Hepatocyte (in vitro differentiated cells): ENCODE results near the gene SIK3. TPM values are rescaled to one million over a fixed set of nuclear protein-coding genes. Genes with fewer than 3 reads are reported as not detected.
"Not testable (repeated sequence)": the region's sequence is repeated elsewhere in the genome, so short reads cannot be mapped to it uniquely, and the experiment has no call there.

ENCODE experiments used
- DNase-seq: peaks from one replicate; pipeline ENCODE4 v3.0.0-alpha.2; 2016; ENCODE audit warnings: low spot score
- H2AFZ ChIP-seq: fragments of 200-600 bp; sonication (generic); 2 replicates; pipeline ENCODE4 v1.6.0; 2016; ENCODE audit warnings: antibody characterized with exemption, mild to moderate bottlenecking
- H3K27ac ChIP-seq: fragments of 200-600 bp; sonication (generic); 2 replicates; pipeline ENCODE4 v1.5.1; 2016; ENCODE audit warnings: mild to moderate bottlenecking
- H3K27me3 ChIP-seq: fragments of 200-600 bp; sonication (generic); 2 replicates; pipeline ENCODE4 v1.6.1; 2016
- H3K36me3 ChIP-seq: fragments of 200-600 bp; sonication (generic); replicated peaks from 2 replicates; pipeline ENCODE4 v1.5.1; 2016; ENCODE audit warnings: low read depth; ENCODE audit not compliant: insufficient read depth
- H3K4me1 ChIP-seq: fragments of 200-600 bp; sonication (generic); 2 replicates; pipeline ENCODE4 v1.5.1; 2016; ENCODE audit warnings: mild to moderate bottlenecking, moderate library complexity; ENCODE audit not compliant: insufficient read depth
- H3K4me2 ChIP-seq: fragments of 200-600 bp; sonication (generic); 2 replicates; pipeline ENCODE4 v1.6.0; 2016
- H3K4me3 ChIP-seq: fragments of 200-600 bp; sonication (generic); 2 replicates; pipeline ENCODE4 v1.5.1; 2016; ENCODE audit warnings: mild to moderate bottlenecking
- H3K79me2 ChIP-seq: fragments of 200-600 bp; sonication (generic); 2 replicates; pipeline ENCODE4 v1.6.0; 2017; ENCODE audit warnings: mild to moderate bottlenecking
- H3K9me2 ChIP-seq: fragments of 200-600 bp; sonication (generic); replicated peaks from 2 replicates; pipeline ENCODE4 v1.6.0; 2017; ENCODE audit warnings: mild to moderate bottlenecking; ENCODE audit not compliant: insufficient read depth
- H3K9me3 ChIP-seq: fragments of 200-600 bp; sonication (generic); 2 replicates; pipeline ENCODE4 v1.5.1; 2016; ENCODE audit warnings: low read depth, mild to moderate bottlenecking
- H4K20me1 ChIP-seq: fragments of 200-600 bp; sonication (generic); 2 replicates; pipeline ENCODE4 v1.6.0; 2016; ENCODE audit warnings: mild to moderate bottlenecking; ENCODE audit not compliant: insufficient read depth, poor library complexity, severe bottlenecking
- CTCF ChIP-seq: fragments of 200-600 bp; sonication (generic); IDR thresholded peaks from 2 replicates; pipeline ENCODE4 v1.5.1; 2016; ENCODE audit warnings: antibody characterized with exemption, mild to moderate bottlenecking; ENCODE audit not compliant: poor library complexity
- EZH2 ChIP-seq: fragments of 200-600 bp; sonication (generic); IDR thresholded peaks from 2 replicates; pipeline ENCODE4 v1.6.1; 2016; ENCODE audit warnings: antibody characterized with exemption, mild to moderate bottlenecking, borderline replicate concordance
- EZH2phosphoT487 ChIP-seq: fragments of 200-600 bp; sonication (generic); IDR thresholded peaks from one replicate; pipeline ENCODE4 v1.6.1; 2018; ENCODE audit warnings: antibody characterized with exemption, mild to moderate bottlenecking, low read depth, moderate library complexity; ENCODE audit not compliant: unreplicated experiment, severe bottlenecking
- WGBS: methylation state at CpG from one replicate; pipeline ENCODE4 v1.1.6; 2016; ENCODE audit warnings: low lambda C conversion rate; ENCODE audit errors: missing lambda C conversion rate; 5-methylcytosine and 5-hydroxymethylcytosine counted together
- polyA plus RNA-seq: library from polyadenylated mRNA; unstranded; fragments of >200 nt; fragmentation: Nextera tagmentation; extraction: Ambion mirVana; gene quantifications from 2 replicates; pipeline ENCODE4 v1.2.1, GENCODE V29; 2016
- total RNA-seq: library from RNA; depleted of rRNA; stranded (reverse); fragments of >200 nt; gene quantifications from 2 replicates; pipeline ENCODE4 v1.2.3, GENCODE V29; 2014

Gene SIK3
- total and polyA plus RNA-seq, 2 experiments from 2014 or later = 15.8 to 17.7 TPM

- WGBS = 69% methylated on average over 1 of the region's 1 CpG
- TF ChIP-seq EZH2 = no peak
- no peak for TF ChIP-seq EZH2phosphoT487
- no peak for TF ChIP-seq CTCF
- H3K79me2 ChIP-seq = peaks cover 83% of the 10 kb centered on the region
Measured at GRCh38 chr11:117037279-117037974, 60.8 kb downstream of the SIK3 start.

GRCh38 chr11:117034901-117035300 is 63.3 kb downstream of the SIK3 start:
- Histone ChIP-seq H3K36me3 (no peaks in the 10 kb centered on the region), H3K9me3 (no peaks in the 10 kb centered on the region), H3K4me3 (no peak overlapping the region), H3K4me1 (peaks cover 9% of the 10 kb centered on the region), H3K4me2 (no peak overlapping the region), H4K20me1 (peaks cover 6% of the 10 kb centered on the region), H3K27ac (no peak overlapping the region), H2AFZ (no peak overlapping the region), H3K27me3 (no peaks in the 10 kb centered on the region), H3K79me2 (peaks cover 81% of the 10 kb centered on the region), H3K9me2 (no peaks in the 10 kb centered on the region)
- DNase-seq = no peak
- TF ChIP-seq CTCF = no peak
- no peak for TF ChIP-seq EZH2
- TF ChIP-seq EZH2phosphoT487 = no peak

More at GRCh38 chr11:117037279-117037974, 60.8 kb downstream of the SIK3 start:
- H3K4me3 ChIP-seq = no peak overlapping the region
- no peaks in the 10 kb centered on the region for H3K36me3 ChIP-seq
- H3K9me2 ChIP-seq = no peaks in the 10 kb centered on the region
- DNase-seq = no peak
- H3K27ac ChIP-seq = peak overlapping the region; percentile 3
- H3K9me3 ChIP-seq = no peaks in the 10 kb centered on the region
- no peaks in the 10 kb centered on the region for H3K27me3 ChIP-seq
- H2AFZ ChIP-seq = no peak overlapping the region
- H3K4me1 ChIP-seq = peaks cover 9% of the 10 kb centered on the region
- H4K20me1 ChIP-seq = peaks cover 10% of the 10 kb centered on the region
- H3K4me2 ChIP-seq = peak overlapping the region; percentile 5

DNA sequence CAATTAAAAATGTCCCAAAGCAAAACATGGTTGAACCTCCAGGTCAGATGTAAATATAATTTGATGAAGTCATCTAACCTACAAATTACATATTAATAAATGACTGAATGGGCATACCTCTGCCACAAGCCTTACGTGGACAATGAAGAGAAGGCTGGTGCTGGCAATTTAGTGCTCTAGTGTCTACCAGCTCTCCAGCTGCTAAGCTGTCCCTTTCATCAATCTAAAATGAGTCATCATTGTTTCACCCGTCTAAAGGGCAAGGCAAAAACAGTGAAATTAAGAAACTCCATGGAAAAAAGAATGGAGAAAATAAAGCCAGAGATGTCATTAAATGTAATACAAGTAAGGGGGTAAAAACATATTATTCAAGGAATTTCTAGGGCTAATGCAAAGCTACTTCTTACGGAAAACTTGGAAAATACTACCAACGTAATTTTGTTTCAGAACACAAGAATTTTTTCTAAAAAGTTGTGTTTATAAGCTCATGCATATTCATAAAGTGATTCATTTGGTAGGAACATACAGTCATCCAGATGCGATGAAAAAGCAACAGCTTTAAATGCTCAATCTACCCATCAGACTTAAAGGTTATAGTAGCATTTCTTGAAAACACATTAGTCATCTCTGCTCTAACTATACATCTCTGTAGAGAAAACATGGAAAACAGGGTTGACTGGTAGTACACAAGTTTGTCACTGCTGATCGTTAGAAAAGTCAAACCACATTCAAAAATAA is 71.5 kb downstream of the SIK3 start:
- Histone ChIP-seq H3K9me2 (no peaks in the 10 kb centered on the region), H2AFZ (no peak overlapping the region), H3K27ac (no peak overlapping the region), H3K4me1 (peaks cover 25% of the 10 kb centered on the region), H3K79me2 (peaks cover 85% of the 10 kb centered on the region), H3K4me2 (no peak overlapping the region), H4K20me1 (peaks cover 18% of the 10 kb centered on the region), H3K4me3 (no peak overlapping the region), H3K36me3 (no peaks in the 10 kb centered on the region), H3K27me3 (no peaks in the 10 kb centered on the region), H3K9me3 (no peaks in the 10 kb centered on the region)
- no peak for DNase-seq
- no peak for TF ChIP-seq EZH2
- TF ChIP-seq CTCF = no peak
- TF ChIP-seq EZH2phosphoT487 = no peak
- 80% methylated on average over 6 of the region's 6 CpGs for WGBS

- not testable (repeated sequence) for H3K9me3 ChIP-seq, H3K36me3 ChIP-seq, DNase-seq, H3K4me2 ChIP-seq, H2AFZ ChIP-seq, H3K9me2 ChIP-seq, H3K4me3 ChIP-seq, H3K27ac ChIP-seq, H3K27me3 ChIP-seq
- Histone ChIP-seq H3K79me2 (peaks cover 75% of the 10 kb centered on the region), H4K20me1 (peaks cover 22% of the 10 kb centered on the region), H3K4me1 (peaks cover 37% of the 10 kb centered on the region)
- WGBS = 95% methylated on average over 7 of the region's 7 CpGs
Measured at GRCh38 chr11:117023707-117024106, 74.5 kb downstream of the SIK3 start.
